Activated CD8-positive, alpha-beta memory T cell treated with anti-CD3 and anti-CD28 coated beads, Interleukin-2, amount 50 U/mL, for 1 hour (primary cell): ENCODE data around the gene C9.
"Not testable (repeated sequence)": the region's sequence is repeated elsewhere in the genome, so short reads cannot be mapped to it uniquely, and the experiment has no call there.

Experiments used
- DNase-seq: peaks from one replicate; pipeline ENCODE4 v3.0.0-alpha.2; 2020; ENCODE audit errors: extremely low read depth

C9 gene

DNA sequence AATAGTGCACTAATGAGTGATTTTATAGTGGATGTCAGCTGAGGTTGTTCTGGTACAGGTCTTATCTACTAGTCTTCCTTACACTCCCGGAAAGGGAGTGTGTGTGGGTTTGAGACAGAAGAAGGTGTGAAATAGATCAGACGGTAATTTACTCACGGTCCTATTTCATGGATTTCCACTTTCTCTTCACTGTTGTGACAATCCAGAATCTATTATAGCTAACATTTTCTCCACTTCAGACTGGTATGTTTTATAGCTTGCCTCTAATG is 7.0 kb upstream of the C9 start:
- no peak for DNase-seq

DNA sequence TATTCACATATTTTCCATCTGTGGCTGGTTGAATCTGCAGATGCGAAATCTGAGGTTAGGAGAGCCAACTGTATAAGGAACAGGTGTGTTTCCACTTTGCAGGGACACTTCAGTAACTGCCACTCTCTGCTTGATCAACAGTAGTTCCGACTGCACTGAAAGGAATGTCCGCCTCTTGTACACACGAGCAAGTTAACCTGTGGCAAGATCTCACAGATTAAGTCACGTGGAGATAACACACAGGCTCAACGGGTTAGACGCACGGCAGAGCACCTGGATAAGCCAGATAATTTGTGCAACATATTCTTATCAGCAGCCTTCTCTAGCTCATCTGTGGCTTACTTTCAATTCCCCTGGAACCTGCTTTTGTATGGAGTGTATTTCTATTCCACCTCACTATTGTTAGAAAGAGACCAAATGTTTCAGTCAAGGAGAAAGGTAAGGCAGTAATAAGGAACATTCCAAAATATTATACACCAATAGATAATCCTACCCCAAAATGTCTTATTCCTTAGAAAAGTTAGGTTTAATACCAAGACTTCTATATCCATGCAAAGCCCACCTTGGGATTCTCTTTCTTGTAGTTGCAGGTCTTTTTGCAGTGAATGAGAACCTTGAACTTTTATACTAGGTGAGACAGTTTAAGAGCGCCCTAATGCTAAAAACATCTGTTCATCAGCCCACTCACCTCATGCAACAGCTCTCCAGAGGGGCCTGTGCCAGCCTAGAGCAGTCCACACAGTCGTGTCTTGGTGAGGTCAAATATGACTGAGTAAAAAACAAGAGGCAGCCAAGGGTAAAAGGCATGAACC is 6.5 kb upstream of the C9 start:
- DNase-seq = no peak

DNA sequence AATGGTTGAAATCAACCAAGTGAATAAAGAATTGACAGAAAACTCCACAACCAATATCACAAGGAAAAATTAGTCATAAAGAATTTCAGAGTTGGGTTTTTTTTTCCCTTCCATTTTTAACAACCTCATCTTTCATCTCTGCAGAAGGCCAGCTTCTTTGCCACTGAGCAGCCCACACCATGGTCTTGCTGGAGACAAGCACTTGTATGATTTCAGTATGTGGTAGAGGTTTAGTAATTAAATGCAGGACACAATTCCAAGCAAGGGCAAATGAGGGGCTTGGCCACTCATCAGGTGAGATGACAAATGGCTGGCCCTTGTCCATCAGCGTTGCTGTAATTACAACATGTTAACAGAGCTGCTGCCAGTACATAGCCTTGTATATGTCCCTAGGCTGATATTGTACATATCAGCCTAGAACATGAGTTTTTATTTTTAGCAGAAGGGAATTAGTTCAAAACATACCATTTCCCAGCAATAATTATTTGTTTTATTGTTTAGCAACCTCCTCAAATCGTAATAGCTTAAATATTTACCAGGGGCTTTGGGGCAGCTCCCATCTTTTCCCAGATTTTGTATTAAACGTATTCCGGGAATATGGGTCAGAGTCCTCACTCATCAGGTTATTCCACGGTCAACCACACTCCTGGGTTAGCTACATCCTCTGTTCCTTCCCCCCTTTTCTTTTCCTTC is 5.0 kb upstream of the C9 start:
- DNase-seq = no peak

DNA sequence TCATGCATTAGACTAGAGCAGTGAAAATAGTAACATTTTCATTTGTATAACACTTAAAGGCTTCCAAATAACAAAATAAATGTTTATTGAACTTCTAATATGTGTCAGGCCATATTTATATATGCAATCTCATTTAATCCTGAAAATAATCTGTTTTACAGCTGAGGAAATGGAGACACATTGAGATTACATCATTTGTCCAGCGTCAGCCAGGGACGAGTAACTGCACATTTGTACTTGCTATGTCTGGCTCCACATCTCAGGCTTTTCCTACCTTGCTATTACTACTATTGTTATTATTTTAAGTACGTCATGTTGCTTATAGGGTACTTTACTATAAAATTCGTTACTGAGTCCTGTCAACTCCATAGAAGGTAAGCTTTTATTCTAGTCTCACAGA is 3.8 kb upstream of the C9 start:
- DNase-seq = no peak

GRCh38 chr5:39367711-39368110 is 3.4 kb upstream of the C9 start:
- DNase-seq = no peak

- no peak for DNase-seq
Observed at GRCh38 chr5:39363217-39363616, 1.1 kb downstream of the C9 start.

DNA sequence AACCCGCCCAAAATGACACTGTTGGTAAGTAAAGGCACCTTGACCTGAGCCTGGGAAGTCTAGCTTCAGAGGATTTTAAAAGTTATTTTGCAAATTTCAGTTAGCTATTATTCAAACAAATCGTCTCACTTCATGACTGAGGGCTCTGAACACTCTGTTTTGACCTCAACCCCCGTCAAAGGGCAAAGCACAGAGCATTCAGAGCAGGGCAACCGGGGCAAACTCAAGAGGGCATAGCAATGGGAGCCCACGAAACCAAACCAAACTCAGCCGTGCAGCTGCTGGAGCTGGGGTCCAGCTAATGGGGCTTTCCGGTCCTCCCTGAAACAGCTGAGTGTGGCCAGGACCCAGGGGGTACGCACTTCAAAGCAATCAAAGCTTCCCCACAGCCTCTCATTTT is 1.6 kb downstream of the C9 start:
- DNase-seq = no peak

DNA sequence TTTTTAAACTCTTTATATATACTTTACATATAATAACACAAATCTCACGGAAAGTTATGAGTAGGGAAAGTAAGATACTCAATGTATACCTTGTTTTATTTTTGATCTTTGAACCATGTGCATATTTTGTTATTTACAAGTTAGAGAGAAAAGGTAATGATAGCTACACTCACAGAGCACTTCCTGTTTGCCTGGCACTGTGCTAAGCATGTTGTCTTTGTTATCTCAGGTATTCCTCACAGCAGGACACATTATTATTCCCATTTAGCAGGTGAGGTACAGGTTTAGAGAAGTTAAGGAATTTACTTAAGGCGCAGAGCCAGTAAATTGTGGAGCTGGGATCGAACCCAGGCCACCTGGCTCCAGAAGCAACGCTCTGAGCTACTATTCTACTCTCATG is 3.0 kb downstream of the C9 start:
- no peak for DNase-seq

DNA sequence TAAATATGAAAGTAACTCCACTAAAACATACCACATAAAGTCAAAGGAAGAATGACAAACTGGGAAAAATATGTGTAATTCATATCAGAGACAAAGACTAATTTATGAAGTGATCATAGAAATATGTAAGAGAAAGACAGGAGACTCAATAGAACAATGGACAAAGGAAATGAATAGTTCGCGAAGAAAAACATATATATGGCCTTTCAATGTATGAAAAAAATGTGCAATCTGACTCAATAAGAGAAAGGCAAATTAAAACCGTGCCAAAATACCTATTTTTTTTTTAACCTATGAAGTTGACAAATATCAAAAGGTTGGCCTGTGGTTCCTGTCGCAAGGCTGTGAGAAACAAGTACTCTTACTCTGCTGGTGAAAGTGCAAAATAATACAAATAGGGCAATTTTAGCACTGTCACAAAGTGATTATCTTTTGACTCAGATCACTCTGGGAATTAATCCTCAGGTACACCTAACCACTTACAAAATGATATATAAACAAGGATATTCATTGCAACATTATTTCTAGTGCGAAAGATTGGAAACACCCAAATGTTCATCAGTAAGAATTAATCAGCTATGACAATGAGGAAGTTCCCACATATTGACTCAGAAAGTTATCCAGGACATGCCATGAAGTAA is 3.7 kb downstream of the C9 start:
- DNase-seq = no peak

- DNase-seq = no peak
Observed at GRCh38 chr5:39356263-39356662, 8.0 kb downstream of the C9 start.

DNA sequence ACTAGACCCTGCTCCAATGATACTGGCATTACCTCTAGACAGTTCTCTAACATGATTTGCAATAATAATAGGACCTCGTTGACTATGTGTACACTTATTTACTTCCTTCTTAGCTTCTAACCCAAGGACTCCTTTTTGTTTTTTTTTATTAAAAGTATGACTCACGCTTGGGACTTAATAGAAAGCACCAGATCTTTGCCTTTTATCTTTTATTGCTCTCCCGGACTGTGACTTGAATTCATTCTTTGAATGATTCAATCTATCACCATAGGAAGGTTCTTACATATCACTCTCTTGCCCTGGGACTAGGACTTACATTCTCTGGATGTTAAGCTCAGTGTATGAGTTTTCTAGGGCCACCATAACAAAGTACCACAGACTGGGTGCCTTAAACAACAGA is 9.0 kb downstream of the C9 start:
- no peak for DNase-seq

- DNase-seq = no peak
Observed at GRCh38 chr5:39353717-39354399, 10.4 kb downstream of the C9 start.

DNA sequence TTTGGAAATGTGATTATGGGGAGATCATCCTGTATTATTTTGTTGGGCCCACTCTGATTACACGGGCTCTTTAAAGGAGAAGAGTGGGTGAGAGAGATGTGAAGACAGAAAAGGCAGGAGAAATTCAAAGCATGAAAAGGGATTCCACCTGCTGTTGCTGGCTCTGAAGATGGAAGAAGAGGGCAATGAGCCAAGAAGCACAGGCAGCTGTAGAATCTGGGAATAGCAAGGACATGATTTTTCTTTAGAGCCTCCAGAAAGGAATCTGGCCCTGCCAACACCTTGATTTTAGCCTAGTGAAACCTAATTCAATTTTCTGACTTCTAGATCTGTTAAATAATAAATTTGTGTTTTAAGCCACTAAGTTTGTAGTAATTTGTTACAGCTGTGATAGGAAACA is 11.3 kb downstream of the C9 start:
- DNase-seq = no peak

GRCh38 chr5:39352170-39352569 is 12.1 kb downstream of the C9 start:
- DNase-seq = no peak

DNA sequence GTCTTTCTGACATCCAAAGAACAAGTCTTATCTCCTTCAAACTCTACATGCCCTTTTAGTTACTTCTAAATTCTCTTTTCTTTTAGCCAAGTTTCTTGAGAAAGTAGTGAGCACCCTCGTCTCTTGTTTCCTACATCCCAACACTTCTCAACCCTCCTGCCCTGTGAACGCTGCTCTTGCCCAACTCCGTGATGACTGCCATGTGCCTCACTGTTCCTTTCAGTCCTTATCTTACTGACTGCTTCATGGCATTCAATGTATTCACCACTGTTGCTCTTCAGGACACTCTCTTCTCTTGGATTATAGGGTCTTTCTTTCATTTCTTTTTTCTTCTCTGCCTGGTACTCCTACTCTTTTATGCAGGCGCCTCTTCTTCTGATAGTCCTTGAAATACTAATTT is 14.8 kb downstream of the C9 start:
- DNase-seq = no peak

DNA sequence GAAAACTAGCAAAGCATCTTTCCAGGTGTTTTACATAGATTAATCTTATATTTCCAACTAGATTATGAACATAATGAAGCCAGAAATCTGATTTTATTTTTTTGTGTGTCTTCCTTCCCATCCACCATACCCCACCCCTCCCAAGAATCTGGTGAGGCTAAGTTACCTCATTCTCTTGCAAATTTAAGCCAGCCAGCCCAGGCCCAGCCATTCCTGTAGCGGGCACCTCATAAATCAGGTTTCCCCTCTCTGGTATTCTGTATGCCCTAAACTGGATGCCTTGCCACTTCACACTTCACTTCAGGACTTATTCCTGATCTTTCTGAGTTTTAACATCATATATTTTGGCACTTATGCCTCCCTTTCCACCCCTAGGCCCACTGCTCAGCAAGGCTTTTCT is 21.8 kb downstream of the C9 start:
- DNase-seq = no peak

GRCh38 chr5:39341896-39342295 is 22.4 kb downstream of the C9 start:
- DNase-seq = no peak

DNA sequence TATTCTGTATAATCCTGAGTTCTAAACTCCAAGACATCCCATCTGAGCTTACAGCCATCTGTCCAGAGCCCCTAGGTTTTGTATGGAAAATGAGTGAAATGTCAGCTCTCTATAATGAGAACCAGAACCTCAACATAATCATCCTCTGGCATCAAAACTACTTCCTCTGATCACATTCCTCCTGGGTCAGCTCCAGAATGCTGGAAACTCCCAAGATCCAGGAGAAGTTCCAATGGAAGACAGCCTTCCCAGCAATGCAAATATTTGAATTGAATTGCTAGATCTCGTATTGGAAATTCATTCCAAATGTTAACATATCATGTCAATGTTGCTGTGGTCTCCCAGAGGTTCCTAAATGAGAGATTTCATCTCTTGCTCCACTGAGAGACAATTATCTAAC is 23.8 kb downstream of the C9 start:
- no peak for DNase-seq

DNA sequence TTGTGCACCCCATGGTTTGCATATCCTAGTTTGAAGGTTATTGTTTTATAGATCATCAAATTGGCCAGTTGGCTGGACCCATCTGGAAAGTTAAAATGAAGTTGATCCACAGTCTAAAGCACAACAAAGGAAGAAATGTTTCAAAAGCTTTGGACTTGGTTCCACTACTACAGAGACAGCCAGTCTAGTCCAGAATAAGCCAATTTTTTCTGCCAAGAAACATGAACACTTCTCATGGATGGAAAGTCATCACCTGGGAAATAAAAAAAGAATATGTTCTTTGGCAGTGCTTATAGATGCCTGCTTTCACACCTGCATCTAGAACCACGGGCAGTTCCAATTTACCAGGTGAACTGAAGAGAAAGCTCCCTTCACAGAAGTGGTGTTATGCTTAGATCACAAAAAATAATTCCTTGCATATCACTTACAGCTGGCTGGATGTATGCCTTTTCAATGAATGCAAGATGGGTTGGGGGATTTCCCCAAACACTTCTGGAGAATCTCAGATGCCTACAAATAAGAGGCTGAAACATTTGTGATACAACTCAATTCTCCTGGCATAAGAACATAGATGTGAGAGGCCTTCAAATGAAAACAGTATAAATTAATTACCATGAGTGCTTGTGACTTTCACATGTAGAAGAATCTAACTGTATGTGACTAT is 26.9 kb downstream of the C9 start:
- no peak for DNase-seq

GRCh38 chr5:39334296-39334695 is 30.0 kb downstream of the C9 start:
- not testable (repeated sequence) for DNase-seq

GRCh38 chr5:39333104-39333503 is 31.2 kb downstream of the C9 start:
- DNase-seq = no peak

DNA sequence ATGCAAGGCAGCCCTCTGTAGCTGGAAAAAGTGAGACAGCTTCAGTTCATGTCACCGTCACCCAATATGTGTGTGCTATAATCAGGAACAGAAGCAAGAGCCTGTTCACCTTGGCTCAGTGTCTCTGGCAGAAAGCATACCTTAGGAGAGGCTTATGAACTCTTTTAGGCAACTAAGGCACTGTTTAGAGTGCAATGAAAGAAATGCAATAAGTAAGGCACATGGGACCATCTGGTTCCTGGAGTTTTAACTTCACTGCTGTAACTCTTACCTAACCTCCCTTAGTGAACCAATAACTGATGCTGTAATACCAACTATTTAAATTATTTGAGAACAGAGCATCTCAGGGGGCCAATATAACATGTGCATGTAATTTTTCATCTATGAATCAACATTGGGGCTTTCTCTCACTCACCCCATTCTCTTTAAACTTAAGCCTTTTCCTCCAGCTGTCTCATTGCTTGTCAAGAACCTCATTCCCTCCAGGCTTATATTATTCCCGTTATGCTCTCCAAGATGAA is 32.4 kb downstream of the C9 start:
- no peak for DNase-seq
